Activated T-helper 1 cell treated with anti-CD3 and anti-CD28 coated beads, Interleukin-12 subunit alpha, Interleukin-12 subunit beta, Interleukin-2, Interleukin-4 antibody, amounts not matched to agents 30 ng/mL and 10 ng/mL and 1 ng/mL, durations not matched to agents 14 hours and 24 hours and 36 hours (primary cell): ENCODE results near the gene CD19. TPM values are rescaled to one million over a fixed set of nuclear protein-coding genes. Genes with fewer than 3 reads are reported as not detected.

Experiments
- total RNA-seq: library from RNA; stranded (reverse); gene quantifications from 2 replicates; pipeline ENCODE4 v1.2.3, GENCODE V29; 2022

CD19 gene
- total RNA-seq, 1 donor from 2014 or later = not detected

Other genes with a start within 250 kb of the CD19 start
- 1,175 and 1,207 TPM in 2 replicates for gene EIF3C, start 220.5 kb upstream of the CD19 start, total RNA-seq
- 2.4 and 5.3 TPM in 2 replicates for gene NPIPB9, start 180.2 kb upstream of the CD19 start, total RNA-seq
- 319 and 337 TPM in 2 replicates for gene ATXN2L, start 109.0 kb upstream of the CD19 start, total RNA-seq
- gene TUFM, start 85.6 kb upstream of the CD19 start, total RNA-seq = 261 and 264 TPM in 2 replicates
- gene SH2B1, start 68.1 kb upstream of the CD19 start, total RNA-seq = 54.2 and 56.2 TPM in 2 replicates
- 2.6 and 3.3 TPM in 2 replicates for gene ATP2A1, start 53.5 kb upstream of the CD19 start, total RNA-seq
- 18.3 and 21.1 TPM in 2 replicates for gene RABEP2, start 6.7 kb upstream of the CD19 start, total RNA-seq
- 110 and 111 TPM in 2 replicates for gene NFATC2IP, start 19.0 kb downstream of the CD19 start, total RNA-seq
- 21.2 and 26.9 TPM in 2 replicates for gene SPNS1, start 42.8 kb downstream of the CD19 start, total RNA-seq
- 230 and 234 TPM in 2 replicates for gene LAT, start 53.1 kb downstream of the CD19 start, total RNA-seq